GM18511 (cell line): ENCODE data around the gene RAF1.

Source experiments
- ATAC-seq: cut with Tn5 transposase; IDR thresholded peaks from one replicate; pipeline ENCODE4 v1.9.1; 2021; ENCODE audit warnings: mild to moderate bottlenecking, moderate library complexity; ENCODE audit not compliant: unreplicated experiment

RAF1 gene

DNA sequence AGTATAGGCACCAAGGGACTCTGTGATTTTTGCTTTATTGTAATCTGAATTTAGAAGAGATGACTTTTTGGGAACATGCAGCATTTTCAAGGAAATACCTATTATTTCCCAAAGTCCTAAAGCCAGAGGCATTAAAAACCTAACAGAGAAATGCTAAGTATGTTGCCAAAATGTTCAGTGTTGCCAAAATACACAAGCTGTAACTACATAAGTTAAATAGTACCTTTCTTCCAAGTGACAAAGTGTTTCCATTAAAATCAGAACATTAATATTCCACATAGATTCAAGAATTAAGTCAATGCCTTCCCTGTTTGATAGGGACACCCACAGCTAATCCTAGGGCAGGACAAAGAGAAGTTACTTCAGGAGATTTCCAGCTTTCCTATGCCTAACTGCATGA is 65.0 kb downstream of the RAF1 start:
- no peak for ATAC-seq

DNA sequence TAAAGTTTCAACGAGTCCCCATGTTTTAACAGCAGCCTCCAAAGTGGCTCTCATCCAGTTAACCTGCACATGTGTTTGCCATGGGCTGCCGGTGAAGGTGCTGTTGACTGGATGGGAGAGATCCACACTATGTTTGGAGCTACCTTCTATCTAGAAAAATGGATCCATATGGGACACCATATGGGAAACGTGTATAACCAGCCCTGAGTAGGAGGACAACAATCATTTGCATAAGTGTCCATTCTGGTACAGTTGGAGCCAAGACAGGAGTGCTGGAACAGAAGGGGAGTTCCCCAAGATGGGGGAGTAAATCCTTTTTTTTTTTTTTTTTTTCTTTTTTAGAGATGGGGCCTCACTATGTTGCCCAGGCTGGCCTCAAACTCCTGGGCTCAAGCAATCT is 70.4 kb downstream of the RAF1 start:
- ATAC-seq = no peak

DNA sequence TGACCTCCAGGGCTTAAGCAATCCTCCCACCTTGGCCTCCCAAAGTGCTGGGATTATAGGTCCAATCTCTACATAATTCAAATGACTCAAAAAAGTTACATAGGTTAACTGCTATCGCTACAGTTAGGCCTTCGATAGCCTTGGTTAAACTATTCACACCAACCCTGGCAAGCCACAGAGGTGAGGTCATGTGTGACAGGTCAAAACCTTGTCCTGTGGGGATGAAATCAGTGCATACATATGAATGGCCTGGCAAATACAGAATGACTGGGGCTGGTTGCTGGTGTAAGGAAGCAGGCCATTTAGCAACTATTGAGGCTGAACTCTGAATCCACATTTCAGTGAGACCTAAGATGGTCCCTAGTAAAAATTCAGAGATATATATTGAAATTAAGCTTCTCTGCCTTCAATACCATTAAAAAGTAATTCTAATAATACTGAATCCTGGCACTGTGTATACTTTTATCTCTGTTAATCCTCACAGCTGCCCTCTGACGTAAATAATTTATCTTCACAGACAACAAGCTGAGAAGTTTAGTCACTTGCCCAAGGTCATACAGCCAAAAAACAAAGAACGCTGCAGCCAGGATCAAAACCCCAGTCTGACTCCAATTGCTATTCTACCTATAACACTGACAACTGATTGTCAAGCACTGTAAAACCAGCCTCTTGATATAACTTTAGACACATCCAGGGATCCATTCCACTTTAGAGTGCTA is 71.8 kb downstream of the RAF1 start:
- ATAC-seq = no peak

DNA sequence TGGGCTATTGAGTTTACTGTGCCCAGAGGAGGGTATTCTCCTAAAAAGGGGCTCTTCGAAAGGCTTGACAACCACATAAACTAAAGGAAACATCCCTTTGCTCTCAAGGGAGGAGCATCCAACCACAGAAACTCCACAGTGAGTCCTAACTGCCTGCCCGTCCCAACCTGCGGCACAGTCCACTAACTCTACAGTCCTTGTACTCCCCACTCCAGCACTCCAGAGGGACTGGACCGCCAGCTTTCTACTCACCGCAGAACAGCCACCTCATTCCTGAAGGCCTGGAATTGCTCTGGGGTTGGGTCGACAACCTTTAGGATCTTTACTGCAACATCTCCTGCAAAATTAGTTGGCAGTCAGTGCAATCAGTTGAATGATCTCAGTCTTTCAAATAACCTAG is 72.5 kb downstream of the RAF1 start:
- no peak for ATAC-seq

DNA sequence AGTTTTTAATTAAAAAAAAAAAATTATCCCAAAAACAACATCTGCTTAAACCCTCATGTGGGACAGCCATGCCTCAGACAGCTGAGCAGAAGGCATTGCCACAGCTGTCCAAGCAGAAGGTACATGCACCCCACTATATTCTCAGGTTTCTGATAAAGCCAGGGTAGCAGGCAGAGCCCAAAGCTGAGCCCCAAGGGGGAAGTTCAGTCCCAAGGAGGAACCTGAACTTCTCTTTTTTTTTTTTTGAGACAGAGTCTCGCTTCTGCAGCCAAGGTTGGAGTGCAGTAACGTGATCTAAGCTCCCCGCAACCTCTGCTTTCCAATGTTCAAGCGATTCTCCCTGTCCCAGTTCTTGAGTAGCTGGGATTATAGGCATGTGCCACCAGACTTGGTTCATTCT is 73.8 kb downstream of the RAF1 start:
- ATAC-seq = no peak

DNA sequence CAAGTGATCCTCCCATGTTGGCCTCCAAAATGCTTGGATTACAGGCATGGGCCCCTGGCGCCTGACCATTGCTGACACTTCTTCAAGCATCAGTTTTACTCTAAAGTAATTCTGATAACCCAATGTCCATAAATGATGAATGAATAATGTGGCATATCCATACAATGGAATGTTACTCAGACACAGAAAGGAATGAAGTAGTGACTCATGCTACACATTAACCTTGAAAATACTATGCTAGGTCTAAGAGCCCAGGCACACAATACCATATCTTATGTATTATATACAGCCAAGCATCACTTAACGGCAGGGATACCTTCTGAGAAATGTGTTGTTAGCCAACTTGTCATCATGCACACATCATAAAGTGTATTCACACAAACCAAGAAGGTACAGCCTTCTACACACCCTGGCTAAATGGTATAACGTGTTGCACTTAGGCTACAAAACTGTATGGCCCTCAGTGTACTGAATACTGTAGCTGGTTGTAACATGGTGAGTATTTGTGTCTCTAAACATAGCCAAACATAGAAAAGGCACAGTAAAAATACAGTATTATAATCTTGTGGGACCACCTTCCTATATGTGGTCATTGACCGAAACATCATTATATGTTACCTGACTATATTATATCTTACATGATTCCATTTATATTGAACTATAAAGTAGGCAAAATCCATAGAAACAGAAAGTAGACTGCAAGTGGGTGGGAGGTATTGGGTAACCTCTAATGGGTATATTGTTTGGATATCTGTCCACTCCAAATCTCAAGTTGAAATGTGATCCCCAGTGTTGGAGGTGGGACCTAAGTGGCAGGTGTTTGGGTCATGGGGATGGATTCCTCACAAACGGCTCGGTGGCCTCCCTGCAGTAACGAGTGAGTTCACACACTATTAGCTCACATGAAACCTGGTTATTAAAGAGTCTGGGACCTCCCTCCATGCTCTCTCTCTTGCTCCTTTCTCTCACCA is 75.6 kb downstream of the RAF1 start:
- no peak for ATAC-seq

DNA sequence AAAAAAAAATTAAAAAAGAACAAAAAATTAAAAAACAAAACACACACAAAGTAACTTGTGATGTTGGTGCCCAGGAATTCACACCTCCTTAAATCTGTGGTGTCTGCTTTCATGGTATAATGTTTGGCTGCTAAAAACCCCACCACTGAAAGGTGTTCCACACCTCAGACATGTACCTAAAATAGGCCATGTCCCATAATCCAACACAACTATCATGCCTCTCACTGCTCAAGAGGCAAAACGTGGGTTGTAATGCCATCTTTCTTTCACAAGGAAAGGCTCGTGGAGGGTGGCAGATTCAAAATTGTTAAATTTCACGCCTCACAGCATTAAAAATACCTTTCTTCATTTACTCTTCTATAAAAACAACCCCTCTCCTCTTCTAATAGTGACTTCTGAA is 77.5 kb downstream of the RAF1 start:
- ATAC-seq = peak; percentile 11

DNA sequence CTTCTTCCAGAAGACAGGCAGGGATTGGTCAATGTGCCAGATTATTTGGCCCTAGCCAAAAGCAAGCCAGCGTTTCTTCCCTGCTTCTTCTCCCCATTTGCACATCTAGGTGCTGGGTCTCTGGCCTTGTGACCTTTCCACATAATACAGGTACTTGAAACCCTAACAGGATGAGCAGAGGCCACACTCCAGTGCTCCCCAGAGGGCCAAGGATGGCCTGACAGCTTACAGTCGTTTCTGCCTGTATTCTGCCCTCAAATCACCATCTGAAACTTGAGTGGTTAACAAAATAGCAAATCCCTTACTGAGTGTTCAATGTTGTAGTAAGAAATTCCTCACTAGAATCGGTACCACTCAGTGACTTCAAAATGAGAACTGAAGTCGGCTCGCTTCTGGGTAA is 77.9 kb downstream of the RAF1 start:
- peak; percentile 58 for ATAC-seq

DNA sequence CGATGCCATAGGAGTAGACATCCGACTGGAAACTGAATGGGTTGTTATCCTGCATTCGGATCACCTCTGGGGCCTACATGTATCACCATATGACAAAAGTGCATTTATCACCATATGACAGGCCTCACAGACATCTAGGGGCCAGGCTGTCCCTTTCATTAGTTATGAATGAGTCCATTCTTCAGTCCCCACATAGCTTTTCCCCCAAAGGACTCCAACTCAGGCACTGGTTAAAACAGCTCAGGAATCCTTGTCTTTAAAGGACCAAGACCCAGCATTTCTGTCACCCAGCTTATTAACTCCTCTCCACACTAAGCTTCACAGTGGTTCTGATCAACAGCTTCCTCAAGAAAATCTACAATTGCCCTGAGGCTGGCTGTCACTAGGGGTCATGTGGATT is 78.7 kb downstream of the RAF1 start:
- ATAC-seq = no peak

DNA sequence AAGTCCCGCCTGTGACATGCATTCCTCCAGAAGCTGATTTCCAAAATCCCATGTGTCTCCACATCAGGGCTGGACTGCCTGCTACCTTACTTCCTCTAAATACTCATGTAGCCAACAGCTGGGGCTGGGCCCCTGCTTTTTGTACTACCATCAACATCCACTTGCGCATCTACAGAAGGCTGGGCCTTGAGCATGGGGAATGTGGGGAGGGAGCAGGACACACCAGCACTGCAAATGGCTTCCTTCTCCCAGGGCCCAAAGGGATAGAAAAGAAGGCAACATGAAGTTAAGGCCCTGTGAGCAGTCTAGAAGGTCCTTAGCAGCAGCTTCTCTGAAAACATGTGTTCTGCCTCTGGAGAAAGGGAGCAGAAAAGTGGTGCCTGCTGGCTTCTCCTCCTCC is 79.8 kb downstream of the RAF1 start:
- ATAC-seq = no peak

DNA sequence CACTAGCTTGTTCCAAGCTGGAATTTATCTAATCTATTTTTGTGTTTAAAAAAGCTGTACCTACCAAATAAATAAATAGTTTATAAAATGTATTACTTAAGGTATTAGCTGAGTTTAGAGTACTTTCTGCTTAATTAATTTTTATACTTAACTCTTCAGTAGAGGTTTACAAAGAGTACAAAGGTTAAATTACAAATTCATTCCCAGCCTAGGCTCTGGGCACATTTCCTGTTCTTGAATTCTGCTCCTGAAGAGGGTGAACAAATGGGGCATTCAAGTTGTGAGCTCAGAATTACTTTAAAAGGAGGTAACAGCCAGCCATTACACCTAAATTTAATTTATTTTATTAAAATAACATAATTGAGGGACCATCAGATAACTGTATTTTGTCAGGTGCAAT is 80.6 kb downstream of the RAF1 start:
- no peak for ATAC-seq

DNA sequence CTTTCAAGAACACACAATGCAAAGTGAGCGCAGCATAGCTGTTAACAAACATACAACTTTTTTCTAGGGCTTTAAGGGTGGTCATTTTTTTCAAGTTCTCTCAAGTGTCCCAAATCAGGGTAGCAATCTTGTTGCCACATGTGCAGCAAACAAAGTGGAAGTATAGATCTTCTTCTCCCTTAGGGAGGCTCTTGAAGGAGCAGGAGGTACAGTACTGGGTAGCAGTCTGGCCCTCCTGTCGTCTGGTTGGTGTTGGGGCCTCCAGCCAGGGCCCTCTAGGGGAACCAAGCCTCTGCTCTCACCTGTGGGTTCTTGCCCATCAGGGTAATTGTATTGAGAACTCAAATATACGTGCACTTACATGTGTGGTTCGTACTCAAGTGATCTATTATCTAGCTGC is 81.2 kb downstream of the RAF1 start:
- no peak for ATAC-seq

DNA sequence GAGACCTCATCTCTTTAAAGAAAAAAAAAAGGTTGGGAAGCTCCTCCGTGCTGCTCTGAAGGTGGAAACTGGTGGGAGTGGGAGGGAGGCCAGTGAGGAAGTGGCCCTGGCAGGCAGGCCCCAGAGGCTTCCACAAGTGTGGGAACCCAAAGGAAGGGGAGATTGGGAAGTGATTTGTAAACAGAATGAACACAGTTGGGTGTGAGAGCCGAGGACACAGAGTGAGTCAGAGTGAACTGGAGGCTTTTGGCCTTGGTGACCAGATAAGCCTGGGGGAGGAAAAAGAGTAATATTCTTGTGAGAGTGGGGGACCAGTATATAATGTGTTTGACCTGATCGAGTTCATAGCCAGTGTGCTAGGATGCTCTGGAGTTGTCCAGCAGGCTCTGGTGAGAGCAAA is 84.0 kb downstream of the RAF1 start:
- no peak for ATAC-seq

DNA sequence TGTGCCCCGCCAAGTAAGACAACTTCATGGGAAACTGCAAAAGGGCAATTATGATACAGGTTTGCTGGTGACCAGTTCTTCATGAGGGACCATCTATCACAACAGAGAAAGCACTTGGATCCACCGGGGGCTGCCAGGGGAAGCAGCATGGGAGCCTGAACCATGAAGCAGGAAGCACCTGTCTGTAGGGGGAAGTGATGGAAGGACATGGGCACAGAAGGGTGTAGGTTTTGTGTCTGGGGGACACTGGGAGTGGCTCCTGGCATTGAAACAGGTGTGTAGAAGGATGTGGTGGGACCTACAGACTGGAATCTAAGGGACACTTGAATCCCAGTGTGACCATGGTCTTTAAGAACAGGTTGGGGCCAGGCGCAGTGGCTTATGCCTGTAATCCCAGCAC is 84.5 kb downstream of the RAF1 start:
- no peak for ATAC-seq

DNA sequence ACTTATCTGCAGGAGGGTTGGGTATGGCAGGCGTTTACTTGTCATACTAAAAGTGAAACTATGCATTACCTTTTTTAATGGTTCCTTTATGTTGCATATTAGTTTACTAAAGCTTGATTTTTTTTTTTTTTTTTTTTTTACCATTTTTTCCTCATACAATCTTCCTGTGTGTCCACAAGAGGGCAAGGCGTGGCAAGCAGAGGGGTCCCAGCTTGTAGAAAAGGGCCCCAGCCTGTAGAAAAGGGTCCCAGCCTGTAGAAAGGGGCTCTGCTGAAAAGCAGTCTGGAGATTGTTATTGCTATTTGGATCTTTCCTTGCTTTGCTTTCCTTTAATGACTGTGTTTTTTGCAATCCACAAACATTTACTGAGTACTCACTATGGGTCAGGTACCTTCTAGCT is 85.2 kb downstream of the RAF1 start:
- ATAC-seq = no peak

DNA sequence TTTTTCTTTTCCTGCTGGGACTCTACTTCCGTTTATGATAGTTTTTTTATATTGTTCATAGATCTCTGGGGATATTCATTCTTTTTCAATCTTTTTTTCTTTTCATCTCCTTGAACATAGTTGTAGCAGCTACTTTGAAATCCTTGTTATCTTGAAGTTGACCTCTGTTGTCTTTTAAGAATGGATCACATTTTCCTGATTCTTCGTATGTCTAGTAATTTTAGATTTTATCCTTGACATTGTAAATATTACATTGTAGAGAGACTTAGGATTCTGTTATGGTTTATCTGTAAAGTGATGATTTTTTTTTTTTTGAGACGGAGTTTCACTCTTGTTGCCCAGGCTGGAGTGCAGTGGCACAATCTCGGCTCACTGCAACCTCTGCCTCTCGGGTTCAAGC is 86.5 kb downstream of the RAF1 start:
- ATAC-seq = no peak

DNA sequence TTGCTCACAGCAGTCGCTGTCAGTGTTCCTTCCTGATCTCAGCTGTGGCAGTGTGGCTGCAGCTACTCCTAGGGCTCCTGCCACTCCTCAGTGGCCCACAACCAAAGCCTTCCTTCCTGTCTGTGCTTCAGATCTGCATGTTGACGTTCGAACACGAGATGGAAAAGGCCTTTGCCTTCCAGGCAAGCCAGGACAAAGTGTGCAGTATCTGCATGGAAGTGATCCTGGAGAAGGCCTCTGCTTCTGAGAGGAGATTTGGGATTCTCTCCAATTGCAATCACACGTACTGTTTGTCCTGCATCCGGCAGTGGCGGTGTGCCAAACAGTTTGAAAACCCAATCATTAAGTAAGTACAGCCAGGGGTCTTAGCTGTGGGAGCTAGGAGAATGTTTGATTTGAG is 89.3 kb downstream of the RAF1 start:
- ATAC-seq = no peak

DNA sequence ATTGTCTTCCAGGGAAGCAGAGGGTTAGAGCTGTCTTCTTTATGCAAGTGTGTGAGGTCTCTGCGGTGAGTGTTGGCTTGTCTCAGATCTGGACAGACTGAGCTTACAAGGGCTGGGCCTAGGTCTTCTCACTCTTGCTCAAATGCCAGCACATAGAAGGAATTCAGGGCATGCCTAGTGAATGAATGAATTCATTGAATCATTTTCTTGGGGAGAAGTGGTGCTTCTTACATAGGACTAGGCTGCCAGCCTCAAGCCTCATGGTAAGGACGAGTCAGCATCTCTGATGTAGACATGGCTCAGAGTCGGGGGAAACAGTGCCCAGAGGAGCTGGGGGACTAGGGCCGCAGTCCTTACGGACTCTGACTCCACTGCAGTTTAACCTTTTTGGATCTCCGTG is 89.8 kb downstream of the RAF1 start:
- ATAC-seq = no peak

DNA sequence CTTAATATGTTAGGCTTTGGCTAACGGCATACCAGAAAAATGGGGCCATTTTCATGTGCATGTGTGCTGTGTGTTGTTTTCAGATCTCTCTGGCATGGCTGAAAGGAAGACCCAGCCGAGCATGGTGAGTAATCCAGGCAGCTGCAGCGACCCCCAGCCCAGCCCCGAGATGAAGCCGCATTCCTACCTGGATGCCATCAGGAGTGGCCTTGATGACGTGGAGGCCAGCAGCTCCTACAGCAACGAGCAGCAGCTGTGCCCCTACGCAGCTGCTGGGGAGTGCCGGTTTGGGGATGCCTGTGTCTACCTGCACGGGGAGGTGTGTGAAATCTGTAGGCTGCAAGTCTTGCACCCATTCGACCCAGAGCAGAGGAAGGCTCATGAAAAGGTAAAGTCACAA is 91.9 kb downstream of the RAF1 start:
- no peak for ATAC-seq

DNA sequence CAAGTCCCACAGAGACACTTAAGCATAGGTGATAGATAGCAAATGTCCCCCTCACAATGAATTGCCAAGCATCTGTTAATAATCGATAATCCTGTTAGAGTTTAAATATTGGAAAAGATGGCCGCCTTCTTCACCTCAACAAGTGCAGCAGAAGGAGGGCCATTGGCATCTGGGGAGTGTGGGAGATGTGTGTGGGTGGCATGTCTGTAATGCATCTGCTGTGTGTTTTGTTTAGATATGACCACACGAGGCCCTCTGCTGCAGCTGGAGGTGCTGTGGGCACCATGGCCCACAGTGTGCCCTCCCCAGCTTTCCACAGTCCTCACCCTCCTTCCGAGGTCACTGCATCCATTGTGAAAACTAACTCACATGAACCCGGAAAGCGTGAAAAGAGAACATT is 94.1 kb downstream of the RAF1 start:
- no peak for ATAC-seq

DNA sequence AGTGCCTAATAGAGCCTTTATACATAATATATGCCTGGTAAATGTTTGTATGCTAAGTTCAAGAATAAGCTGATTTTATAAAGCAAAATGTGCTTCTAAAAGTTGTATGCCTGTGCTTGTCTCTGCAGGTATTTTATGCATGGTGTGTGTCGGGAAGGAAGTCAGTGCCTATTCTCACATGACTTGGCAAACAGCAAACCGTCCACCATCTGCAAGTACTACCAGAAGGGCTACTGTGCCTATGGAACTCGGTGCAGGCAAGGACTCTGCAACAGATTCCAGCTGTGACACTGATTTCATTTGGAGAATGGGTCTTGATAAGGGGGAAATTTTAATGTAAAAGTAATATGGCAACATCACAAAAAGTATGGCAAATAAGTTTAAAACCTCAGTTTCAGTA is 95.2 kb downstream of the RAF1 start:
- no peak for ATAC-seq

DNA sequence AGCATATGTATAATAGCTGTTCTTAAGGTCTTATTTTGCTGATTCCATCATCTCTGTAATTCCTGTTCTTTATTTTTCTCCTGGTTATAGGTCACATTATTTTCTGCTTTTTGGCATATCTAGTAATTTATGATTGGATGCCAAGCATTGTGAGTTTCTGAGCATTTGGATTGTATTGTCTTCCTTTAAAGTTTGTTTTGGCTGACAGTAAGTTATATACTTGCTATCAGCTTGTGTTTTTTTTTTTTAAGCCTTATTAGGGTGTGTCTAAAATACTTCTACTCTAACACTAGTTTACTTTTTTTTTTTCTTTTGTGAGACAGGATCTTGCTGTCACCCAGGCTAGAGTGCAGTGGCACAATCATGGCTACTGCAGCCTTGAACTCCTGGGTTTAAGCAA is 96.9 kb downstream of the RAF1 start:
- no peak for ATAC-seq
